SH-SY5Y (cell line): ENCODE results near the gene SLC5A9.

Experiments
- GATA2 ChIP-seq: IDR thresholded peaks from 2 replicates; pipeline ENCODE4 v1.6.1; 2011; ENCODE audit warnings: mild to moderate bottlenecking, low read depth, low read length
- GATA3 ChIP-seq: IDR thresholded peaks from 2 replicates; pipeline ENCODE4 v1.6.1; 2011; ENCODE audit warnings: low read depth, mild to moderate bottlenecking, low read length, moderate library complexity

DNA sequence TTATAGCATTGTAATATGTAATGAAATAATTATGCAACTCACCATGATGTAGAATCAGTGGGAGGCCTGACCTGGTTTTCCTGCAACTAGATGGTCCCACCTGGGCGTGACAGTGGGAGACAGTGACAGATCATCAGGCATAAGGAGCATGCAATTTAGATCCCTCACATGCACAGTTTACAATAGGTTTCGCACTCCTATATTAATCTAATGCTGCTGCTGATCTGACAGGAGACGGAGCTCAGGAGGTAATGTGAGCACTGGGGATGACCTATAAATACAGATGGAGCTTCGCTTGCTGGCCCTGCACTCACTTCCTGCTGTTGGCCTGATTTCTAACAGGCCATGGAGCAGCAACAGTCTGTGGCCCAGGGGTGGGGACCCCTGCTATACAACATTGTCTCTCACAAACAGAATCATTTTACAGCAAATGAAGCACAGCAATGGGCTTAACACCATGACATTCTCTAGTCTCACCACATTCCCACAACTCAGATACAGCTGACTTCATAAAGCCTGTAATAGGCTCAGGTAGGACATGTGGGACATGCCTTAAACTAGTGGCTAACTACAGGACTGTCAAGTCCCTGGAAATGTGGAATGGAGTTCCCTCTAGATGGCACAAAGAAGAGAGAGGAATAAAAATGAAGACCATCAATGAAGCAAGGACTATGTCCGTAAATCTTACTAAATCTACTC, 40.7 kb upstream of the SLC5A9 start:
- TF ChIP-seq GATA3 (no peak), GATA2 (no peak)
